Measurements from ENCODE around the gene ATP13A2.

Gene ATP13A2

GRCh38 chr1:17027403-17027802 lies 15.7 kb upstream of the ATP13A2 start:
- no peak for TF ChIP-seq TCF12 (IDR thresholded peaks at IDR 0.05; ENCODE audit: low read depth)
- TF ChIP-seq EP300 (IDR thresholded peaks at IDR 0.05; ENCODE audit: borderline replicate concordance), result no peak
- no peak for TF ChIP-seq TAF1 (IDR thresholded peaks at IDR 0.05; ENCODE audit: low read depth)
- TF ChIP-seq YY1 (IDR thresholded peaks at IDR 0.05; ENCODE audit: low read depth), result no peak
- TF ChIP-seq CEBPB (IDR thresholded peaks at IDR 0.05), result no peak
- no peak for TF ChIP-seq NFIC (IDR thresholded peaks at IDR 0.05)
- no peak for TF ChIP-seq MAX (IDR thresholded peaks at IDR 0.05)
- TF ChIP-seq EGR1 (IDR thresholded peaks at IDR 0.05), result no peak
- no peak for TF ChIP-seq ZBTB7A (IDR thresholded peaks at IDR 0.05; ENCODE audit: low read depth)
- TF ChIP-seq USF1 (IDR thresholded peaks at IDR 0.05), result no peak
- TF ChIP-seq RAD21 (IDR thresholded peaks at IDR 0.05; ENCODE audit: low read depth), result no peak
- no peak for TF ChIP-seq REST (IDR thresholded peaks at IDR 0.05; ENCODE audit: low read depth)
- no peak for TF ChIP-seq TEAD4 (IDR thresholded peaks at IDR 0.05)
- no peak for TF ChIP-seq CREB1 (IDR thresholded peaks at IDR 0.05; ENCODE audit: low read depth)
- TF ChIP-seq FOXM1 (IDR thresholded peaks at IDR 0.05; ENCODE audit: borderline replicate concordance, low read depth), result no peak

- TF ChIP-seq NFIC (IDR thresholded peaks at IDR 0.05), result no peak
- no peak for TF ChIP-seq USF1 (IDR thresholded peaks at IDR 0.05)
- TF ChIP-seq MAX (IDR thresholded peaks at IDR 0.05), result no peak
- TF ChIP-seq TEAD4 (IDR thresholded peaks at IDR 0.05), result no peak
- TF ChIP-seq EP300 (IDR thresholded peaks at IDR 0.05; ENCODE audit: borderline replicate concordance), result no peak
- no peak for TF ChIP-seq CEBPB (IDR thresholded peaks at IDR 0.05)
- TF ChIP-seq TCF12 (IDR thresholded peaks at IDR 0.05; ENCODE audit: low read depth), result no peak
- no peak for TF ChIP-seq RAD21 (IDR thresholded peaks at IDR 0.05; ENCODE audit: low read depth)
- no peak for TF ChIP-seq REST (IDR thresholded peaks at IDR 0.05; ENCODE audit: low read depth)
Measured at GRCh38 chr1:17024721-17025120, 13.0 kb upstream of the ATP13A2 start.

- TF ChIP-seq FOXM1 (IDR thresholded peaks at IDR 0.05; ENCODE audit: borderline replicate concordance, low read depth) (no peak), EP300 (IDR thresholded peaks at IDR 0.05; ENCODE audit: borderline replicate concordance) (no peak), NFIC (IDR thresholded peaks at IDR 0.05) (no peak), MAX (IDR thresholded peaks at IDR 0.05) (no peak), TCF12 (IDR thresholded peaks at IDR 0.05; ENCODE audit: low read depth) (no peak), CREB1 (IDR thresholded peaks at IDR 0.05; ENCODE audit: low read depth) (no peak), TEAD4 (IDR thresholded peaks at IDR 0.05) (no peak), ZBTB7A (IDR thresholded peaks at IDR 0.05; ENCODE audit: low read depth) (no peak), YY1 (IDR thresholded peaks at IDR 0.05; ENCODE audit: low read depth) (no peak), CEBPB (IDR thresholded peaks at IDR 0.05) (no peak), TAF1 (IDR thresholded peaks at IDR 0.05; ENCODE audit: low read depth) (no peak), EGR1 (IDR thresholded peaks at IDR 0.05) (no peak), REST (IDR thresholded peaks at IDR 0.05; ENCODE audit: low read depth) (no peak), USF1 (IDR thresholded peaks at IDR 0.05) (no peak), RAD21 (IDR thresholded peaks at IDR 0.05; ENCODE audit: low read depth) (no peak)
Measured at GRCh38 chr1:17023573-17023972, 11.8 kb upstream of the ATP13A2 start.

- TF ChIP-seq EGR1 (IDR thresholded peaks at IDR 0.05), result no peak
- TF ChIP-seq NFIC (IDR thresholded peaks at IDR 0.05), result no peak
- no peak for TF ChIP-seq ZBTB7A (IDR thresholded peaks at IDR 0.05; ENCODE audit: low read depth)
- no peak for TF ChIP-seq USF1 (IDR thresholded peaks at IDR 0.05)
- no peak for TF ChIP-seq CEBPB (IDR thresholded peaks at IDR 0.05)
- no peak for TF ChIP-seq FOXM1 (IDR thresholded peaks at IDR 0.05; ENCODE audit: borderline replicate concordance, low read depth)
- TF ChIP-seq TAF1 (IDR thresholded peaks at IDR 0.05; ENCODE audit: low read depth), result no peak
- TF ChIP-seq YY1 (IDR thresholded peaks at IDR 0.05; ENCODE audit: low read depth), result no peak
- TF ChIP-seq RAD21 (IDR thresholded peaks at IDR 0.05; ENCODE audit: low read depth), result no peak
- no peak for TF ChIP-seq CREB1 (IDR thresholded peaks at IDR 0.05; ENCODE audit: low read depth)
- TF ChIP-seq TEAD4 (IDR thresholded peaks at IDR 0.05), result no peak
- TF ChIP-seq TCF12 (IDR thresholded peaks at IDR 0.05; ENCODE audit: low read depth), result no peak
Measured at GRCh38 chr1:17023102-17023501, 11.4 kb upstream of the ATP13A2 start.
